Central memory CD4-positive, alpha-beta T cell (primary cell): Measurements from ENCODE around the gene MS4A18.
"Not testable (repeated sequence)": the region's sequence is repeated elsewhere in the genome, so short reads cannot be mapped to it uniquely, and the experiment has no call there.

Experiments
- DNase-seq: peaks from one replicate; pipeline ENCODE4 v3.0.0; 2022
- total RNA-seq, 3 experiments: gene quantifications; one replicate each; lab custom pipeline; 2026; lab: John Stamatoyannopoulos, UW

MS4A18 gene
- total RNA-seq: 0 reads per million in 3 experiments

DNA sequence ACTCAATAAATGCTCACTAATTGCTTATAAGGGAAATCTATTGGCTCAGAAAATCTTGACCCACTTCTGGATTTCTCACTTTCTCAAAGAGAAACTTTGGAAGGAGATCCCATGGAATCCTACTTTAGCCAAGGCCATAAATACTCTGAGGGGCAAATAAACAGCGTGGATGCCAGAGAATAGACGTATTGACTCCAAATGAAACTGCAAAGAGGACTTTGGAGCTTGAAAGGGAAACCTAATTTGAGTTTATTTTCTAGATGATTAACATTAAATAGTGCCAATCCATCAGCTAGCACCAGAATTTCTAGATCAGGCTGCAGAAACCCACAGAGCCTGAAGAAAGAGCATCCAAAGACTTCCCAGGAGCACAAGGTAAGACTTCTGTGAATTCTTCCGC is at the start of gene MS4A18:
Gene MS4A18 (plus strand): TSS at position 301 of the 400 bp plus-strand sequence.
- no peak for DNase-seq

DNA sequence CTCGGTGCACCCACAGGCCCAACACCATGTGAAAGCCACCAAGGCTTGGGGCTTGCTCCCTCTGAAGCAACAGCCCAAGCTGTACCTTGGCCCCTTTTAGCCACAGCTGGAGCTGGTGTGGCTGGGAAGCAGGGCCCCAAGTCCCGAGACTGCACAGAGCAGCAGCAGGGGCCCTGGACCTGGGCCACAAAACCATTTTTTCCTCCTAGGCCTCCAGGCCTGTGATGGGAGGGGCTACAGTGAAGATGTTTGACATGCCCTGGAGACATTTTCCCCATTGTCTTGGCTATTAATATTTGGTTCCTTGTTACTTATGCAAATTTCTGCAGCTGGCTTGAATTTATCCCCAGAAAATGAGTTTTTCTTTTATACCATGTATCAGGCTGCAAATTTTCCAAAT is 46.3 kb upstream of the MS4A18 start:
- not testable (repeated sequence) for DNase-seq

DNA sequence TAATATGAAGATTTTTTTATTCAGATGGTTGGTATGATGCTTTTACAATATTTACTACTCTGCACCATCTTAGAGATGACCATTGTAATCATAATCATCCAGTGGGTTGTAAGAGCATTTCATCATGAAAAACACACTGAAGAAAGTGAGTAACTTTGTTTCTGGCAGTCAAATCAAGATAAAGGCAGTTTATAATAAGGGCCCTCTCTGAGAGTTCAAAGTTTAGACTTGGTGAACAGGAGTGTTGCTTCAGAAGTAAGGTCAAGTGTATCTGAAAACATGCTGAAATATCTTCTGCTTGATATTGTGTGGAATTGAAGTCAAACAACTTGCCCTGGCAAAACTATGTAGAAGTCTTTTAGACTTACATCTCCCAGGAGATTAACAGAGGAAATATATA is 44.6 kb upstream of the MS4A18 start:
- DNase-seq: no peak

DNA sequence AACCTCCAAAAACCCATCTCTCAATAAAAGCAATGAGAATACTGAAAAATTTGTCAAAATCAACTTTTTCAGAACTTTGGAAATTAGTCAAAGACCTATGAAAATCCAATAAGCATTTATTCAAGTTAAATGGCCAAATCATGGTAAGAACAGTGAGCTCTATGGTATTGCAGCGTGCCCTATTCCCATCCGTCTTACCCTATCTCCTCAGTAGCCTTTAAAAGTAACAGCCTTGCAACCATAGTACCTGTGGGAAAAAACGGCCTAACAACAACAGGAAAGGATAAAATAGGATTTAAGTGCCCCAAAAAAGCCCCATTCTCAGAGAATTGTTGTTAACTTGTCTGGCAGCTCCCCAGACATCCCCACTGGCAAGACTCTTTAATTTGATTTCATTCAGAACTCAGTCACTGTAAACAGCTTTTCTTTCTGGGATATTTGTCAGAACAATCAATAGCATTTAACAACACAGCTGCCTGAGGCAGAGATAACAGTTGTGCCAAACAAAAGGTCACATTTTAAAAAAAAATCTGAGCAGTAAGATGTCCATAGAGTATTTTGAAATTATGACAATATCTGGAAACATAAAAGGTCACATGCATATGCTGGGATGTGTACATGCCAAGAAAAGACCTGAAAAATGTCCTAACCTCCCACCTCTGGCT is 43.9 kb upstream of the MS4A18 start:
- DNase-seq: no peak

DNA sequence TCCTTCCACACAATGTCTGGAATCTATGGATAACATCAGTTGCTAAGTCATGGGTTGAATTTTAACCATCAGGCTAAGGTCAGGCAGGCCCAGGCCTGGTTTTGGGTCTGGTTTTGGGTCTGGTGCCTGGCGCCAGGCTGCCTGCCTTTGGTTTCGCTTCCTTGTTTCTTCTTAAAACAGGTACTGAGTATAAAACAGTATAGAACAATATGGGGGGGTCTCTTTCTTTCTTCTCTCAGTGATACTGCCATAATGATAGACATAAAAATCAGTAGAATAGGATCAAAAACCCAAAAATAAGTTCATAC is 40.0 kb upstream of the MS4A18 start:
- not testable (repeated sequence) for DNase-seq

DNA sequence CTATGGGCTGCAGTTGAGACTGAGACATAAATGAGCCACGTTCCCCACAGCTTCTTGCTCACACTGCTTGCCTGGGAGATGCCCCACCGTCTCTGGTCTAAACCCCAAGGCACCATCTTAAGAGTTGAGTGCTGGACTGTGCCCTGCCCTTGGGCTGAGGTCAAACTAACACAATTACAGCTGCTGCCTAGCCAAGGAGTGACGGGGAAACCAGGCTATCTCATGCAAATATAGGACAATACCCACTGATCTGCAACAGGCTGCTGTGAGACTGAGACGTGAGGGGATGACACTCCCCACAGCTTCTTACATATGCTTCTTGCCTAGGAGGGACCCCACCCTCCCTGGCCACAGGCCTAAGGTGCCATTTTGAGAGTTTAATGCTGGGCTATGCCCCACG is 32.9 kb upstream of the MS4A18 start:
- no peak for DNase-seq

DNA sequence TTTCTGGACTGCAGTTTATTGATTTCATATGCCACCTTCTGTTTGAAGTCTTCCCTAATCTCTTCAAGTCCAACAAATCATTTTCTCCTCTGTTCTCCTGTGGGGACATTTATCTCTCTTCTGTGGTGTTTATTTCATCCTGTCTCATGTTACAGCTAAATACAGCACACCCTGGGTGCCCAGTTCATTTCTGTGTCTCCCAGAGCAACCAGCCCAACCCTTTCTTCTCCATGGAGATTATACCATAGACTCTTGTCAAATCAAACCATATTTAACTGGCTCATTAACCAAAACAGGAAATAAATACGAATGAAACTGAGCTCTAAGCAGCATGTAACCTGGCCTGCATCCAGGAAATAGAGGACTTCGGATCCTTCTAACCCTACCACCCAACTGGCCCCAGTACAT is 25.2 kb upstream of the MS4A18 start, which contains the start of gene MS4A8:
Gene MS4A8 (plus strand): TSS at position 329 of the 408 bp plus-strand sequence. CDS start 1,249 bp downstream, outside the sequence.
- no peak for DNase-seq

- DNase-seq: no peak
These were observed 24.6 kb upstream of the MS4A18 start for GRCh38 chr11:60699936-60700335.

DNA sequence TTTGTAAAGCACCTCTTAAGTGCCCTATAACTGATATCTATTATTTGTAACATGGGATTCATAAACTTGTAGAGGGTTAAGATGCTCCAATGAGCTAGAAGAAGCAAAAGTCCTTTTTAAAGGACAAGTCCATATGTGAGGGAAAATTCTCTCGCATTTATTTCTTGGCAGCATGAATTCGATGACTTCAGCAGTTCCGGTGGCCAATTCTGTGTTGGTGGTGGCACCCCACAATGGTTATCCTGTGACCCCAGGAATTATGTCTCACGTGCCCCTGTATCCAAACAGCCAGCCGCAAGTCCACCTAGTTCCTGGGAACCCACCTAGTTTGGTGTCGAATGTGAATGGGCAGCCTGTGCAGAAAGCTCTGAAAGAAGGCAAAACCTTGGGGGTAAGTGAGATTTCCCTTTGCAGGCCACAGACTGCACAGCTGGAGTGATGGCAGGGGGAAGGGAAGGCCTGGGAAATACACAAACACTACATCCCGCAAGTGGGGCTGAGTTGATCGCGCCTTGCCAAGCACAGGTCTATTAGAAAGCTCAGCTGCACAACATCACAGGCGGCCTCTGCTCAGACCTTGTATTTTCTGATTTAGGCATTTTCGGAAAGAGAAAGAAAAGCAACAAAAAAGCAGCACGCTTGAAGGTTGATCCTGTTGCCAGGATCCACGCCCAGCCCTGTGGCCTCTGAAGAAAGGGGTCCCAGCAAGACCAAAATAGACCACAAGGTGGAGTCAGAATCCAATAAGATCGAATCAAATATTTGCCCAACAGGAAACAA is 23.6 kb upstream of the MS4A18 start:
- no peak for DNase-seq

GRCh38 chr11:60701469-60701818 is 23.1 kb upstream of the MS4A18 start:
- no peak for DNase-seq

DNA sequence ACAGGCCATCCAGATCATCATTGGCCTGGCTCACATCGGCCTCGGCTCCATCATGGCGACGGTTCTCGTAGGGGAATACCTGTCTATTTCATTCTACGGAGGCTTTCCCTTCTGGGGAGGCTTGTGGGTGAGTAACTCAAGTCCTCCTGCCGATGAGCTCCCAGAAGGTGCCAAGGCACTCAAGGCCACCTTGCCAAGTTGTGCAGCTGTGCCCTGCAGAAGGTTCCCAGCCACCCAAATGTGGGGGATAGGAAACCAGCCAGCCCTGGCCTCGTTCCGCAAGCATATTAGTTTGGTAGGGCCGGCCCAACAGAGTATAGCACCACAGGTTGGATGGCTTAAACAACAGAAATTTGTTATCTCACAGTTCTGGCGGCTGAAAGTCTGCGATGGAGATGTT is 21.1 kb upstream of the MS4A18 start:
- DNase-seq: no peak

- no peak for DNase-seq
These were observed 18.6 kb upstream of the MS4A18 start for GRCh38 chr11:60705895-60706294.

DNA sequence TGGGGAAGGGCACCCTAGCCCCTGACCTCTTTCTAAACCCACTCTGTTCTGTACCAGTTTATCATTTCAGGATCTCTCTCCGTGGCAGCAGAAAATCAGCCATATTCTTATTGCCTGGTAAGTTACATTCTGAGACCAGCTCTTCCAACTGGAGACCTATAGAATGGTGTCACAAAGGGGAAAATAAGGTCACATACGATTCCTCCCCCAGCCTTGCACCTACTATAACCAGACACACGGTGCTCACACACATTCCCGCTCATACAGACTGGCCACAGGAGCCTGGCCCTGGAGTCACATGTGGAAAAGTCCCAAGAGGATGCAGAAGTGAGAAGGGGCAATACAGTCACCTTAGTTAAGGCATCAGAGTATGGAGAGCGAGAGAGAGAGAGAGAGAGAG is 17.6 kb upstream of the MS4A18 start:
- no peak for DNase-seq

DNA sequence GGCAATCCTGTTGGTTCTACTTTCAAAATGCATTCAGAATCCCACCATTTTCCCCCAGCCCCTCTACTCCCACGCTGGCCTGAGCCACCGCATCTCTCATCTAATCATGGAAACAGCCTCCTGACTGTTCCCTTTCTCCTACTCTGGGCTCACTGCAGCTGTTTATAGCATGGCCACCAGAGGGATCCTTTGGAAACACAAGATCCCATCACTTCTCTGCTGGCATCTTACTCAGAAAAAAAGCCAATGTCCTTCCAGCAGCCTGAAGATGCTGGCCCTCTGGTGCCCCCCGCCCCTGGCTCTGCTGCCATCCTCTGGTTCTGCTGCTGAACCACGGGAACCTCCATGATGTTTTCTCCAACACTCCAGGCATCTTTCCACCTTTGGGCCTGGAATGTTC is 14.0 kb upstream of the MS4A18 start:
- DNase-seq: no peak

DNA sequence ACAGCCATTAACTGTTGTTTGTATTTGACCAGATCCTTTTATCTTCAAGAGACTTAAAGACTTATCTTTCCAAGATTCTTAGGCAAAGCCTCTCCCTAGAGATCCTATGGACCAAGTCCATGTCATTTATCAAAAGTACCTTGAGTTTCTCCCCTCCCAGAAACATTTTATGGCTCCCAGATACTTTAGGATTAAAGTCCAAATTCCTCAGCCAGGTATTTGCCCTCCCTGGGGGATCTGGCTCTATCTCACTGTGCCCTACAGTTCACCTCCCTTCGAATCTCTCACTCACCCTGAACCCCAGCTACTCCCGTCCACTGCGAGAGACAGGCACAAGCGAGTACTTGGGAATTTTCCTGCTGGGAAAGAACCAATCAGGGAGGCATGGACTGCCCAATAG is 13.2 kb upstream of the MS4A18 start:
- DNase-seq: no peak

DNA sequence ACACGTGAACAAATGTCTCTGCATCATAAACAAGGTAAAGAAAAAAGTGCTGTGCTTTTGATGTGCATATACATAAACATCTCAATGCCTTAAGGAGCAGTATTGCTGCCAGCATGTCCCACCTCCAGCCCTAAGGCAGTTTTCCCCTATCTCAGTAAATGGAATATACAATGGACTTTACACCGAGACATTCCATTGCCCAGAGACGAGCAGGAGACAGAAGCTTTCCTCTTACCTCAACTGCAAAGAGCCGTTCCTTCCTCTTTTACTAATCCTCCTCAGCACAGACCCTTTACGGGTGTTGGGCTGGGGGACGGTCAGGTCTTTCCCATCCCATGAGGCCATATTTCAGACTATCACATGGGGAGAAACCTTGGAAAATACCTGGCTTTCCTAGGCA is 11.1 kb upstream of the MS4A18 start:
- DNase-seq: not testable (repeated sequence)

DNA sequence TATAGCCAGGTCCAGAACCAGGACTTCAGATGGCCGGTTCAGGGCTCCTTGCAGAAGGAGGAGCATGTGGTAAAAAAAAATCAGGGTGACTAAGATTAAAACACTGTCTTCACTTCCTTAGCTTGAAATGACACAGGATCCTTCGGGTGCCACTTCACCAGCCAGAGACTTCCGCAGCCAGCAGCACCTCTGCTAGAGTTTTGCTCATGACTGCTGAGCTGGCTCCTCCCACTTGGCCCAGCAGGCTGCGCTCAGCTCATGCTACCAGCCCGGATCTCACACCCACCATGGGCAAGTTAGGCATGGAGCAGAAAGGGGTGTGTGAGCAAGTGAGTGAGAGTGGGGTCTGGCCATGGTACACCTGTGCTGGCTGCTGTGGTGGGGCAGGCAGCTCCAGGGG is 6.6 kb upstream of the MS4A18 start:
- DNase-seq: no peak

DNA sequence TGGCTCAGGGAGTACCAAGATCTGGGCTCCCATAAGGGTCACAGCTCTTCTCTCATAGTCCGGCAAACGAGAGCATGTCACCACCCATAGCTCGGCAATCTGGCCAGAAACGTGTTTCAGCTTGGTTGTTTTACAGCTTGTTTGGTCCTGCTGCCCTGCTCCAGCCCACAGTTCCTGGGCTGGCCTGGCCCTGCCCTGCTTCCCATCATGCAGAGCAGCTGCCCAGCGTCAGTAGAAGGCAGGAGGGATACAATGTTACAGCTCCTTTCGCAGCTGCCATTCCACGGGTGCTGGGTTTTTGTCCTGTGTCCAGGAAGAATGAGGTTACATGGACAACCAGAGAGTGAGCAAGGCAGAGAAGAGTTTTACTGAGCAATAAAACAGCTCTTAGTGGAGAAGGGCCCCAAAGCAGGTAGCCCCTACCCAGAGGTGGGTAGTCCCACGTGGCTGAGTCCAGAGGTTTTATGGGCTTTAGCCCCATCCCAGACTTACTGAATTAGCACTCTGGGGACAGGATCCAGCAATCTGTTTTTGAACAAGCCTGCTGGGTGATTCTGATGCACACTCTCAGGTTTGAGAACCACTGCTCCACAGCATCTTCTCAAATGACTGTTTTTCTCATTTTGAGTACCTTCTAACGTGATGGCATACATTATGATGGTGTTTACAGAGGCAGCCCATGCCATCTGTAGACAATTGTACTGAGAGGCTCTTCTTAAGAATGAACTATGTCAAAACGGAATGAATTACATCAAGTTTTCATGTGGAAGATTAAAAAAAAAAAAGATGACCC is 5.8 kb upstream of the MS4A18 start:
- DNase-seq: no peak

DNA sequence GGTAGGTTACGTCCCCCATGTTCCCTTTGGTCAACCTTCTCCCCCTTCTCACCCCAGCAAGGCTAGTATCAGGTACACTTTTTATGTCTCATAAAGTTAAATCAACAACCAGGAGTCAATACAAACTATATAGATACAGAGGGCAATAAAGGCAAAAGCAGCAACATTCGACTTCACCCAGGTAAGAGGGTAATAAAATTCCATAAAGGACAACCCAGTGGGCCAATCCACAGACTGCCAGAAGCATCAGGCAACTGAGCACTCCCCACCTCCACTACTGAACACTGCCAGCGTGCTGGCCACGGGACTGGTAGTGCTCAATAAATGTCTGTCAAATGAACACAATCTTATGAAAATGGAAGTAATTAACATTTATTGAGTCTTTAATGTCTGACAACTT is 5.1 kb upstream of the MS4A18 start:
- DNase-seq: no peak

DNA sequence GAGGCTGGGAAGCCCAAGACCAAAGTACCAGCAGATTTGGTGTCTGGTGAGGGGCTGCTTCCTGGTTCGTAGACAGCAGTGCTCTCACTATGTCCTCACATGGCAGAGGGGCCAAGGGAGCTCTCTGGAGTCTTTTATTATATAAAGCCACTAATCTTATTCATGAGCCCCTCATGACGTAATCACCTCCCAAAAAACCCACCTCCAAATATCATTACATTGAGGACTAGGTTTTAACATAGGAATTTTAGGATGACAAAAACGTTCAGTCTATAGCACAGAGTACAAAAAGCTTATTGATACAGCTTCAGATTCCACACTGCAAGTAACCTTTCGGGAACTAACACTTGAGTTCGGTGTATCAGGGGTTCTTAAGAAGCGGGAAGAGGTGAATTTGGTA is 4.1 kb upstream of the MS4A18 start:
- no peak for DNase-seq

DNA sequence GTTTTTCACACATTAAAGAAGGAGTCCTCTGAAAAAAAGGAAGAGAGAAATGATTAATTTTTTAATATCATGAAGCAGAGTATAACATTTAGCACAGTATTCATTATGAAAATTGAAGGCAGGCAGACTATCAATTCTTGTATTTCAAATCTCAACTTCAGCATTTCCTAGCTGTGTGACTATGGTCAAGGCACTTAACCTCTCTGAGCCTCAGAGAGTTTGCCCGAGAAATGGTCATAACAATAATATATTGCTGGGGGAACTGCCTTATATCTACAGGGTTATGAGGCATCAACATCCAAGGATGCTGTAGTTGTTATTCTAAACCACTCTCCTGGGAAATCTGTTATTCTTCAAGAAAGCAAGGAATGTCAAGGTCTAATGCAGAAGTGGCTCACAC is 1.1 kb downstream of the MS4A18 start:
- no peak for DNase-seq

DNA sequence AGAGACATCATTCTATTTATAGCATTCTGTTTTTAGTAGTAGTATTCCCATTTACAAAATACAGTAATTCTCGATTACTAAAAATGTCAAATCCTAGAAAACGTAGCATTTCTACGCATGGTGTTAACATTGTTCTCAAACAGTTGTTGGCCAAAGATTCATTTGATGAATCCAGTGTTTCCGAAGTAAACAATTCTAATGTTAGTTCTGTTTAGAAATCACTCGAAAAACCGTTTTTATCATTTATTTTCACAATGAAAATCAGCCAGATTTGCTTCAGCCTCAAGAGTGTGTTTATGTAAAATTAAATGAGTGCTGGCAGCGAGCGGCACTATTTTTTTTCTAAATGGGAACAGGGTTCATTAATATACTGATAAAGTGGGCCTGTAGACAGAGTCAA is 7.1 kb downstream of the MS4A18 start:
- no peak for DNase-seq

DNA sequence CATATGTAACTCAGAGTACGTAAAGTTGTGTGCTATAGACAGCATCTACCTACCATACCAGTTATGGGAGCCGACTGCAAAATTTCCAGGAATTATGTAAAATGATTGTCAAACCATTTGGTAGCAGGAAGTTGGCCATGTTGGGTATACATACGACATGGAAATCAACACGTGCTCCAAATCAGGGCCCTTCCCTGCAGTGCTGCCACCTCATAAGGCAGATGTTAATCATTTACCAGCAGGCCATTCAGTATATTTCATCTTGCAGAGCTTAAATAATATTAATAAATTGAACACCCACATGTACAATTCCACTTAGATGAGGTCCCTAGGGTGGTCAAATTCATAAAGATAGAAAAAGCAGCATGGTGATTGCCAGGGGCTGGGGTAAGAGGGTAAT is 9.8 kb downstream of the MS4A18 start:
- no peak for DNase-seq

DNA sequence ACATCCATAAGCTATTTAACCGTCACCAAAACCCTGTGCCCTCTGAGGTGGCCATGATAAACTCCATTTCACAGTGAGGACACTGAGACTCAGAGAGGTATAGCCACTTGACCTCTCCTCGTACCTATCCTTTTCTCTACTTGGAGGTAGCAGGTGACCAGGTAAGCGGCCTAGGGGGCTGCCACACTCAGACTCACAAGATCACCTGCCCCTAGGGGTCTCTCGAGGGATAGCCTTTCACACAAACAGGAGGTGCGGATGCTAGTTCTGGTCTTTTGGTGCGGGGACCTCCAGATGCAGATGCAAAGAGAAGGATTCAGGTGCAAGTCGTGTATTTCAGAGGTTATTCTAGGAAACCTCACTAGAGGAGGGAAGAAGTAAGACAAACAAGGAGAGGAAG is 14.6 kb downstream of the MS4A18 start:
- DNase-seq: no peak
